GM12878 (cell line): ENCODE results near the gene IL27RA. TPM values are rescaled to one million over a fixed set of nuclear protein-coding genes. Genes with fewer than 3 reads are reported as not detected.
A peak's percentile ranks its signal among the peaks of the same experiment; 100 is the strongest.

Experiments used
- BACH1 ChIP-seq: fragments of 450-650 bp; IDR thresholded peaks from 2 replicates; pipeline ENCODE4 v1.6.1; 2017; ENCODE audit warnings: mild to moderate bottlenecking, borderline replicate concordance
- EP300 ChIP-seq, 2 experiments: fragments of 150-350 bp in 1 of 2; IDR thresholded peaks; 2 replicates each; pipeline ENCODE4 v1.6.1; 2011 to 2012; ENCODE audit warnings: low read depth in 2 of 2, low read length in 2 of 2, borderline replicate concordance in 1 of 2, improper control_type of control experiment in 1 of 2, inconsistent platforms in 1 of 2; ENCODE audit not compliant: control insufficient read depth in 1 of 2
- ETV6 ChIP-seq, 2 experiments: fragments of 450-650 bp in 1 of 2; IDR thresholded peaks in 1 of 2; conservative IDR thresholded peaks in 1 of 2; 2 replicates each; pipeline ENCODE4 v1.6.1; 2014; ENCODE audit warnings: antibody characterized with exemption in 1 of 2, borderline replicate concordance in 1 of 2, low read depth in 1 of 2, mild to moderate bottlenecking in 1 of 2, moderate library complexity in 1 of 2
- GATAD2B ChIP-seq: fragments of 450-650 bp; conservative IDR thresholded peaks from 2 replicates; pipeline ENCODE4 v1.6.1; 2017; ENCODE audit warnings: low read depth, mild to moderate bottlenecking, moderate library complexity
- HDGF ChIP-seq: fragments of 450-650 bp; IDR thresholded peaks from 2 replicates; pipeline ENCODE4 v1.6.1; 2016; ENCODE audit warnings: antibody characterized with exemption
- KAT2A ChIP-seq: conservative IDR thresholded peaks from 2 replicates; pipeline ENCODE4 v1.6.1; 2011; ENCODE audit warnings: low read depth, low read length; ENCODE audit not compliant: control insufficient read depth
- KLF5 ChIP-seq: fragments of 450-650 bp; IDR thresholded peaks from 2 replicates; pipeline ENCODE4 v1.6.1; 2014; ENCODE audit warnings: mild to moderate bottlenecking; ENCODE audit not compliant: partially characterized antibody
- MEF2B ChIP-seq: fragments of 450-650 bp; IDR thresholded peaks from 2 replicates; pipeline ENCODE4 v1.6.1; 2018; ENCODE audit warnings: mild to moderate bottlenecking, moderate library complexity; ENCODE audit not compliant: partially characterized antibody, poor library complexity, severe bottlenecking
- MYC ChIP-seq: IDR thresholded peaks from 2 replicates; pipeline ENCODE4 v1.6.1; 2011; ENCODE audit warnings: mild to moderate bottlenecking, low read length, moderate library complexity, inconsistent platforms; ENCODE audit not compliant: insufficient read depth, insufficient replicate concordance, insufficient read length, severe bottlenecking
- NFXL1 ChIP-seq: fragments of 450-650 bp; IDR thresholded peaks from 2 replicates; pipeline ENCODE4 v1.6.1; 2017; ENCODE audit warnings: antibody characterized with exemption, mild to moderate bottlenecking, borderline replicate concordance
- PBX3 ChIP-seq: IDR thresholded peaks from 2 replicates; pipeline ENCODE4 v1.6.1; 2011; ENCODE audit warnings: mild to moderate bottlenecking, low read depth, low read length, moderate library complexity; ENCODE audit not compliant: insufficient replicate concordance
- PML ChIP-seq: IDR thresholded peaks from 2 replicates; pipeline ENCODE4 v1.6.1; 2012; ENCODE audit warnings: low read length, inconsistent platforms
- RAD51 ChIP-seq: fragments of 450-650 bp; IDR thresholded peaks from 2 replicates; pipeline ENCODE4 v1.6.1; 2016; ENCODE audit warnings: moderate library complexity, mild to moderate bottlenecking, inconsistent platforms
- SKIL ChIP-seq: fragments of 450-650 bp; IDR thresholded peaks from 2 replicates; pipeline ENCODE4 v1.6.1; 2017; ENCODE audit warnings: mild to moderate bottlenecking, low read depth, inconsistent platforms; ENCODE audit not compliant: poor library complexity, severe bottlenecking
- SMAD5 ChIP-seq: IDR thresholded peaks from 2 replicates; pipeline ENCODE4 v1.6.1; 2016; ENCODE audit warnings: antibody characterized with exemption, low read depth
- SMARCA5 ChIP-seq: fragments of 450-650 bp; IDR thresholded peaks from 2 replicates; pipeline ENCODE4 v1.6.1; 2017; ENCODE audit warnings: mild to moderate bottlenecking
- SP1 ChIP-seq: IDR thresholded peaks from one replicate; pipeline ENCODE4 v1.6.1; 2011; ENCODE audit warnings: low read depth, low read length
- TAF1 ChIP-seq: IDR thresholded peaks from 2 replicates; pipeline ENCODE4 v1.6.1; 2011; ENCODE audit warnings: mild to moderate bottlenecking, low read depth, low read length, borderline replicate concordance
- ZNF274 ChIP-seq: IDR thresholded peaks from one replicate; pipeline ENCODE4 v1.8.0; 2011; ENCODE audit not compliant: insufficient read length, insufficient read depth
- polyA plus RNA-seq, 11 experiments: library from polyadenylated mRNA; depleted of rRNA in 4 of 11; unstranded in 6 of 11; stranded (reverse) in 5 of 11; fragments of >200 nt; fragmentation: Nextera tagmentation in 4 of 11; fragmentation: Illumina TruSeq in 1 of 11; extraction: Ambion mirVana in 4 of 11; extraction: Trizol in 1 of 11; gene quantifications; 1 replicate in 1 of 11; 2 replicates in 10 of 11; pipeline versions ENCODE4 v1.2.1 to v1.2.3, GENCODE V29; 2011 to 2016; ENCODE audit warnings: inconsistent platforms in 2 of 11, missing spikeins in 2 of 11, low read depth in 1 of 11
- total RNA-seq, 4 experiments: library from RNA; depleted of rRNA in 3 of 4; stranded (reverse); fragments of >200 nt in 3 of 4; fragmentation: Illumina TruSeq in 1 of 4; extraction: Trizol in 1 of 4; gene quantifications; 2 replicates each; pipeline versions ENCODE4 v1.2.1 to v1.2.3, GENCODE V29; 2013 to 2021
- TF ChIP-seq, protein P1 (sequence below): fragments of 450-650 bp; IDR thresholded peaks from 2 replicates; pipeline ENCODE4 v1.6.1; 2017; ENCODE audit warnings: mild to moderate bottlenecking, moderate library complexity
- TF ChIP-seq, protein P2 (sequence below): IDR thresholded peaks from 2 replicates; pipeline ENCODE4 v1.6.1; 2012; ENCODE audit warnings: low read length, inconsistent platforms

The IL27RA gene
- total and polyA plus RNA-seq, 10 of the 15 experiments (the other 5 are each of a cell fraction or from before 2014, with no cell fraction given), result 8.4 to 63.5 (median 41.2) TPM

DNA sequence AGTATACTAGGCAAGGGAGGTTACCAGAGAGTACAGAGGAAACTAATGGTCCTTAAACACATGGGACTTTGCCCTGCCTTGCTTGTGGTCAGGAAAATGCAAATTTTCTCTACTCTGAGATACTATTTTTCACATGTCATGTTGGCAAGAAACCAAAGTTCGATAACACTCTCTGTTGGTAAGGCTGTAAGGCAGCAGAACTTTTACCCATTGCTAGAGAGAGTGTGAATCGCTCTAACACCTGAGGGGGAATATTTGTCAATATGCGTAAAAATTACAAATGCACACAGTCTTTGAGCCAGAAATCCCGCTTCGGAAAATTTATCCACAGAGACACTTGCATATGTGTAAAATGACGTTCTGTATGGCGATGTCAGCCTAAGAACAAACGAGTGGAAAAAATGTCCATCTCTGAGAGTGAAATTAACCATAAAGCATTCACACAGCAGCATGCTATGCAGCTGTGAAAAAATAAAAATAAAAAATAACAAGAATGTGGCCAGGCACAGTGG, 16.0 kb upstream of the IL27RA start (continued):
- TF ChIP-seq, protein P1, sequence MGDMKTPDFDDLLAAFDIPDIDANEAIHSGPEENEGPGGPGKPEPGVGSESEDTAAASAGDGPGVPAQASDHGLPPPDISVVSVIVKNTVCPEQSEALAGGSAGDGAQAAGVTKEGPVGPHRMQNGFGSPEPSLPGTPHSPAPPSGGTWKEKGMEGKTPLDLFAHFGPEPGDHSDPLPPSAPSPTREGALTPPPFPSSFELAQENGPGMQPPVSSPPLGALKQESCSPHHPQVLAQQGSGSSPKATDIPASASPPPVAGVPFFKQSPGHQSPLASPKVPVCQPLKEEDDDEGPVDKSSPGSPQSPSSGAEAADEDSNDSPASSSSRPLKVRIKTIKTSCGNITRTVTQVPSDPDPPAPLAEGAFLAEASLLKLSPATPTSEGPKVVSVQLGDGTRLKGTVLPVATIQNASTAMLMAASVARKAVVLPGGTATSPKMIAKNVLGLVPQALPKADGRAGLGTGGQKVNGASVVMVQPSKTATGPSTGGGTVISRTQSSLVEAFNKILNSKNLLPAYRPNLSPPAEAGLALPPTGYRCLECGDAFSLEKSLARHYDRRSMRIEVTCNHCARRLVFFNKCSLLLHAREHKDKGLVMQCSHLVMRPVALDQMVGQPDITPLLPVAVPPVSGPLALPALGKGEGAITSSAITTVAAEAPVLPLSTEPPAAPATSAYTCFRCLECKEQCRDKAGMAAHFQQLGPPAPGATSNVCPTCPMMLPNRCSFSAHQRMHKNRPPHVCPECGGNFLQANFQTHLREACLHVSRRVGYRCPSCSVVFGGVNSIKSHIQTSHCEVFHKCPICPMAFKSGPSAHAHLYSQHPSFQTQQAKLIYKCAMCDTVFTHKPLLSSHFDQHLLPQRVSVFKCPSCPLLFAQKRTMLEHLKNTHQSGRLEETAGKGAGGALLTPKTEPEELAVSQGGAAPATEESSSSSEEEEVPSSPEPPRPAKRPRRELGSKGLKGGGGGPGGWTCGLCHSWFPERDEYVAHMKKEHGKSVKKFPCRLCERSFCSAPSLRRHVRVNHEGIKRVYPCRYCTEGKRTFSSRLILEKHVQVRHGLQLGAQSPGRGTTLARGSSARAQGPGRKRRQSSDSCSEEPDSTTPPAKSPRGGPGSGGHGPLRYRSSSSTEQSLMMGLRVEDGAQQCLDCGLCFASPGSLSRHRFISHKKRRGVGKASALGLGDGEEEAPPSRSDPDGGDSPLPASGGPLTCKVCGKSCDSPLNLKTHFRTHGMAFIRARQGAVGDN, result peak; percentile 72
- TF ChIP-seq SKIL (peak; percentile 88), RAD51 (0 out of 2 replicates have a peak, but pooled peaks have one; percentile 30), TAF1 (no peak), HDGF (no peak), SMAD5 (no peak), EP300 (IDR thresholded peaks at IDR 0.05; ENCODE audit: borderline replicate concordance in 1 of 2, control insufficient read depth in 1 of 2, low read depth in 2 of 2, low read length in 2 of 2) (peak in 1 of 2 experiments; percentile 56; a peak in 1 of 4 replicates), MYC (no peak), KAT2A (no peak), KLF5 (peak; percentile 31), SP1 (peak; percentile 54), ETV6 (conservative IDR thresholded peaks at IDR 0.05 in 1 of 2, IDR thresholded peaks at IDR 0.05 in 1 of 2; ENCODE audit: borderline replicate concordance in 1 of 2, low read depth in 1 of 2) (no peak), MEF2B (peak; percentile 75), PBX3 (no peak), ZNF274 (no peak), PML (no peak), SMARCA5 (0 out of 2 replicates have a peak, but pooled peaks have one; percentile 31), BACH1 (0 out of 2 replicates have a peak, but pooled peaks have one; percentile 31), GATAD2B (peak; percentile 58; the same call in 1 of the 2 replicates), NFXL1 (no peak)
- TF ChIP-seq, protein P2, sequence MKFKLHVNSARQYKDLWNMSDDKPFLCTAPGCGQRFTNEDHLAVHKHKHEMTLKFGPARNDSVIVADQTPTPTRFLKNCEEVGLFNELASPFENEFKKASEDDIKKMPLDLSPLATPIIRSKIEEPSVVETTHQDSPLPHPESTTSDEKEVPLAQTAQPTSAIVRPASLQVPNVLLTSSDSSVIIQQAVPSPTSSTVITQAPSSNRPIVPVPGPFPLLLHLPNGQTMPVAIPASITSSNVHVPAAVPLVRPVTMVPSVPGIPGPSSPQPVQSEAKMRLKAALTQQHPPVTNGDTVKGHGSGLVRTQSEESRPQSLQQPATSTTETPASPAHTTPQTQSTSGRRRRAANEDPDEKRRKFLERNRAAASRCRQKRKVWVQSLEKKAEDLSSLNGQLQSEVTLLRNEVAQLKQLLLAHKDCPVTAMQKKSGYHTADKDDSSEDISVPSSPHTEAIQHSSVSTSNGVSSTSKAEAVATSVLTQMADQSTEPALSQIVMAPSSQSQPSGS, result peak; percentile 40; the same call in 1 of the 2 replicates
